HepG2 (cell line): ENCODE data around the gene UVSSA.

Experiments used
- BRCA1 ChIP-seq: sonication (generic); formaldehyde crosslinking; IDR thresholded peaks from 2 replicates; pipeline ENCODE4 v1.4.0; 2020; ENCODE audit warnings: missing genetic modification reagents
- EP300 ChIP-seq, 3 experiments: sonication (generic) in 1 of 3; formaldehyde crosslinking in 1 of 3; IDR thresholded peaks; 2 replicates each; pipeline versions ENCODE4 v1.5.1 to v1.6.1; 2011 to 2020; ENCODE audit warnings: low read depth in 2 of 3, low read length in 2 of 3, borderline replicate concordance in 1 of 3, improper control_type of control experiment in 1 of 3, mild to moderate bottlenecking in 1 of 3, missing genetic modification reagents in 1 of 3, moderate library complexity in 1 of 3
- FOXA3 ChIP-seq: IDR thresholded peaks from 2 replicates; pipeline ENCODE4 v1.6.1; 2016; ENCODE audit warnings: missing genetic modification reagents, missing compliant biosample characterization
- NBN ChIP-seq: fragments of 450-650 bp; conservative IDR thresholded peaks from 2 replicates; pipeline ENCODE4 v1.6.1; 2017
- ZMYM4 ChIP-seq: sonication (generic); formaldehyde crosslinking; IDR thresholded peaks from 2 replicates; pipeline ENCODE4 v1.8.1; 2023; ENCODE audit warnings: mild to moderate bottlenecking, missing genetic modification reagents
- ZNF138 ChIP-seq: sonication (generic); formaldehyde crosslinking; IDR thresholded peaks from 2 replicates; pipeline ENCODE4 v1.5.0; 2020; ENCODE audit warnings: mild to moderate bottlenecking, low read depth, missing genetic modification reagents
- ZNF33A ChIP-seq: sonication (generic); formaldehyde crosslinking; IDR thresholded peaks from 2 replicates; pipeline ENCODE4 v1.5.1; 2020; ENCODE audit warnings: missing genetic modification reagents, mild to moderate bottlenecking, moderate library complexity, borderline replicate concordance
- ZNF530 ChIP-seq: sonication (generic); formaldehyde crosslinking; IDR thresholded peaks from 2 replicates; pipeline ENCODE4 v1.5.0; 2020; ENCODE audit warnings: low read depth, mild to moderate bottlenecking, missing genetic modification reagents
- TF ChIP-seq, protein P1 (sequence below): sonication (generic); formaldehyde crosslinking; IDR thresholded peaks from 2 replicates; pipeline ENCODE4 v1.5.0; 2020; ENCODE audit warnings: mild to moderate bottlenecking, missing genetic modification reagents, moderate library complexity
- TF ChIP-seq, protein P2 (sequence below): sonication (generic); formaldehyde crosslinking; IDR thresholded peaks from 2 replicates; pipeline ENCODE4 v1.8.1; 2023; ENCODE audit warnings: missing genetic modification reagents, inconsistent platforms, borderline replicate concordance
- TF ChIP-seq, protein P3 (sequence below), 2 experiments: sonication (generic) in 1 of 2; formaldehyde crosslinking in 1 of 2; IDR thresholded peaks; 2 replicates each; pipeline versions ENCODE4 v1.5.1 to v1.6.1; 2011 to 2020; ENCODE audit warnings: borderline replicate concordance in 1 of 2, low read depth in 1 of 2, low read length in 1 of 2, mild to moderate bottlenecking in 1 of 2, missing genetic modification reagents in 1 of 2, moderate library complexity in 1 of 2
- TF ChIP-seq, protein P4 (sequence below): sonication (generic); formaldehyde crosslinking; IDR thresholded peaks from 2 replicates; pipeline ENCODE4 v1.4.0; 2020; ENCODE audit warnings: missing genetic modification reagents

DNA sequence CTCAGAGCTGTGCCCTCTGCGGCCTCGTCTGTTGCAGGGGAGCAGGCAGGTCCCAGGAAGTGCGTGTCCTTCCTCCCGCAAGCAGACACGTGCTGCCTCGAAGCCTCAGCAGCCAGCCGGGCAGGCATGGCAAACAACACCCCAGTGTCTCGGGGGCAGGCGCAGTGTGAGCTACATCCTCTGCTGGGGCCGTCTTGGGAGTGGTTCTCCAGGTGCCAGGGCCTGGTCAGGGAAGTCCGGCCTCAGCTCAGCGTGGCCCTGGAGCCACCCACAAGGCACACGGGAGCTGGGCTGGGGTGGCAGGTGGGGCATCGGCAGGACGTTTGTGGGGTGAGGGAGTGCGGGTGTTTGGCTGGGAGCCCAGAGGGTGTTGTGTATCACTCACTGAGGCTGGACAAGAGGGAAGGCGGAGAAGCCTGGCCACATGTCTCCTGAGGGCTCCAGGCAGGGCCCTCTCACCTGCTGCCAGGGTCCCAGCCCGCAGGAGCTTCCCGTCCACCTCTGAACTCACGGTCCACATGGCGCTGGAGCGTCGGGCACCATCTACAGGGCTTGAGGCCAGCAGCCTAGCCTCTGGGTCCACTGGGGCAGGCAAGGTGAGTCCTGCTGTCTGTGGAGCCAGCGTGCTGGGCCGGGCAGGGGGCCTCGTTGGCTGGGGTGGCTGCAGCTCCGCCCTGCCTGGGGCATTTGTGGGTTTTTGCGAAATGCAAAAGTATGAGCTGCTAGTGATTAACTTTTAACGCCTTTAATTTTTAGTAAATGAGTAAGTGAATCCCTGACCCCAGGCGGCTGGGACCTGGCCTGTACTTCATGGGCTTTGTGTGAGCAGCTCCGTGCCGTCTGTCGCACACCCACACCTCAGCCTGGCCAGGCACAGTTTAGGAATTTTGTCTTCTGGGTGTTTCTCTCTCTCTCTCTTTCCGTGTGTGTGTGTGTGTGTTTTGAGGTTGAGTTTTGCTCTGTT, 17.3 kb upstream of the UVSSA start:
- TF ChIP-seq BRCA1 (CRISPR knock-in tag) (no peak), EP300 (IDR thresholded peaks at IDR 0.05; ENCODE audit: low read depth in 2 of 2, low read length in 2 of 2) (no peak), EP300 (CRISPR knock-in tag; IDR thresholded peaks at IDR 0.05; ENCODE audit: borderline replicate concordance) (no peak), ZNF33A (no peak), NBN (no peak), ZNF138 (no peak), ZMYM4 (no peak), ZNF530 (no peak), FOXA3 (CRISPR knock-in tag) (no peak)
- TF ChIP-seq, protein P1, sequence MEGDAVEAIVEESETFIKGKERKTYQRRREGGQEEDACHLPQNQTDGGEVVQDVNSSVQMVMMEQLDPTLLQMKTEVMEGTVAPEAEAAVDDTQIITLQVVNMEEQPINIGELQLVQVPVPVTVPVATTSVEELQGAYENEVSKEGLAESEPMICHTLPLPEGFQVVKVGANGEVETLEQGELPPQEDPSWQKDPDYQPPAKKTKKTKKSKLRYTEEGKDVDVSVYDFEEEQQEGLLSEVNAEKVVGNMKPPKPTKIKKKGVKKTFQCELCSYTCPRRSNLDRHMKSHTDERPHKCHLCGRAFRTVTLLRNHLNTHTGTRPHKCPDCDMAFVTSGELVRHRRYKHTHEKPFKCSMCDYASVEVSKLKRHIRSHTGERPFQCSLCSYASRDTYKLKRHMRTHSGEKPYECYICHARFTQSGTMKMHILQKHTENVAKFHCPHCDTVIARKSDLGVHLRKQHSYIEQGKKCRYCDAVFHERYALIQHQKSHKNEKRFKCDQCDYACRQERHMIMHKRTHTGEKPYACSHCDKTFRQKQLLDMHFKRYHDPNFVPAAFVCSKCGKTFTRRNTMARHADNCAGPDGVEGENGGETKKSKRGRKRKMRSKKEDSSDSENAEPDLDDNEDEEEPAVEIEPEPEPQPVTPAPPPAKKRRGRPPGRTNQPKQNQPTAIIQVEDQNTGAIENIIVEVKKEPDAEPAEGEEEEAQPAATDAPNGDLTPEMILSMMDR (CRISPR knock-in tag) = no peak
- TF ChIP-seq, protein P2, sequence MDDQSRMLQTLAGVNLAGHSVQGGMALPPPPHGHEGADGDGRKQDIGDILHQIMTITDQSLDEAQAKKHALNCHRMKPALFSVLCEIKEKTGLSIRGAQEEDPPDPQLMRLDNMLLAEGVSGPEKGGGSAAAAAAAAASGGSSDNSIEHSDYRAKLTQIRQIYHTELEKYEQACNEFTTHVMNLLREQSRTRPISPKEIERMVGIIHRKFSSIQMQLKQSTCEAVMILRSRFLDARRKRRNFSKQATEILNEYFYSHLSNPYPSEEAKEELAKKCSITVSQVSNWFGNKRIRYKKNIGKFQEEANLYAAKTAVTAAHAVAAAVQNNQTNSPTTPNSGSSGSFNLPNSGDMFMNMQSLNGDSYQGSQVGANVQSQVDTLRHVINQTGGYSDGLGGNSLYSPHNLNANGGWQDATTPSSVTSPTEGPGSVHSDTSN (CRISPR knock-in tag) = no peak
- TF ChIP-seq, protein P3, sequence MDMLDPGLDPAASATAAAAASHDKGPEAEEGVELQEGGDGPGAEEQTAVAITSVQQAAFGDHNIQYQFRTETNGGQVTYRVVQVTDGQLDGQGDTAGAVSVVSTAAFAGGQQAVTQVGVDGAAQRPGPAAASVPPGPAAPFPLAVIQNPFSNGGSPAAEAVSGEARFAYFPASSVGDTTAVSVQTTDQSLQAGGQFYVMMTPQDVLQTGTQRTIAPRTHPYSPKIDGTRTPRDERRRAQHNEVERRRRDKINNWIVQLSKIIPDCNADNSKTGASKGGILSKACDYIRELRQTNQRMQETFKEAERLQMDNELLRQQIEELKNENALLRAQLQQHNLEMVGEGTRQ (IDR thresholded peaks at IDR 0.05; ENCODE audit: low read depth, low read length) = no peak
- TF ChIP-seq, protein P3 (CRISPR knock-in tag; IDR thresholded peaks at IDR 0.05; ENCODE audit: borderline replicate concordance) = no peak
- TF ChIP-seq, protein P4, sequence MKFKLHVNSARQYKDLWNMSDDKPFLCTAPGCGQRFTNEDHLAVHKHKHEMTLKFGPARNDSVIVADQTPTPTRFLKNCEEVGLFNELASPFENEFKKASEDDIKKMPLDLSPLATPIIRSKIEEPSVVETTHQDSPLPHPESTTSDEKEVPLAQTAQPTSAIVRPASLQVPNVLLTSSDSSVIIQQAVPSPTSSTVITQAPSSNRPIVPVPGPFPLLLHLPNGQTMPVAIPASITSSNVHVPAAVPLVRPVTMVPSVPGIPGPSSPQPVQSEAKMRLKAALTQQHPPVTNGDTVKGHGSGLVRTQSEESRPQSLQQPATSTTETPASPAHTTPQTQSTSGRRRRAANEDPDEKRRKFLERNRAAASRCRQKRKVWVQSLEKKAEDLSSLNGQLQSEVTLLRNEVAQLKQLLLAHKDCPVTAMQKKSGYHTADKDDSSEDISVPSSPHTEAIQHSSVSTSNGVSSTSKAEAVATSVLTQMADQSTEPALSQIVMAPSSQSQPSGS (CRISPR knock-in tag) = no peak
